ENCODE data around the gene SMS. TPM values are rescaled to one million over a fixed set of nuclear protein-coding genes. Genes with fewer than 3 reads are reported as not detected.

The SMS gene
- 104 TPM for polyA plus RNA-seq (2012; ENCODE audit: missing spikeins)

GRCh38 chrX:21940356-21940829 lies at the start of gene SMS:
SMS (plus strand) TSS chrX:21940709; CDS start chrX:21940825, 116 bp downstream.
- TF ChIP-seq TAF1 (IDR thresholded peaks at IDR 0.05; ENCODE audit: borderline replicate concordance, low read depth, low read length) (no peak), POLR2A (IDR thresholded peaks at IDR 0.05; ENCODE audit: low read depth, low read length) (peak; percentile 58; the same call in 1 of the 2 replicates)
- FAIRE-seq: peak; percentile 50
- DNase-seq (ENCODE audit: insufficient read length): peak; percentile 40

- FAIRE-seq (no peak), DNase-seq (ENCODE audit: insufficient read length) (no peak)
- TF ChIP-seq POLR2AphosphoS5 (IDR thresholded peaks at IDR 0.05; ENCODE audit: low read depth, low read length) (no peak), POLR2A (IDR thresholded peaks at IDR 0.05; ENCODE audit: low read depth, low read length) (no peak), TAF1 (IDR thresholded peaks at IDR 0.05; ENCODE audit: borderline replicate concordance, low read depth, low read length) (no peak)
Observed at GRCh38 chrX:21905313-21905712, 35.2 kb upstream of the SMS start.

- DNase-seq (ENCODE audit: insufficient read length) (no peak), FAIRE-seq (no peak)
- TF ChIP-seq TAF1 (IDR thresholded peaks at IDR 0.05; ENCODE audit: borderline replicate concordance, low read depth, low read length) (no peak), POLR2AphosphoS5 (IDR thresholded peaks at IDR 0.05; ENCODE audit: low read depth, low read length) (no peak), POLR2A (IDR thresholded peaks at IDR 0.05; ENCODE audit: low read depth, low read length) (no peak)
Observed at GRCh38 chrX:21905953-21906352, 34.6 kb upstream of the SMS start.

- FAIRE-seq (no peak), DNase-seq (ENCODE audit: insufficient read length) (no peak)
Observed at GRCh38 chrX:21907260-21907659, 33.2 kb upstream of the SMS start.

GRCh38 chrX:21911481-21911880 lies 29.0 kb upstream of the SMS start:
- DNase-seq (ENCODE audit: insufficient read length) (no peak), FAIRE-seq (no peak)
- no peak for TF ChIP-seq POLR2AphosphoS5 (IDR thresholded peaks at IDR 0.05; ENCODE audit: low read depth, low read length)
- no peak for TF ChIP-seq TAF1 (IDR thresholded peaks at IDR 0.05; ENCODE audit: borderline replicate concordance, low read depth, low read length)
- TF ChIP-seq POLR2A (IDR thresholded peaks at IDR 0.05; ENCODE audit: low read depth, low read length): no peak

More at GRCh38 chrX:21907260-21907659, 33.2 kb upstream of the SMS start:
- TF ChIP-seq TAF1 (IDR thresholded peaks at IDR 0.05; ENCODE audit: borderline replicate concordance, low read depth, low read length) (no peak), POLR2A (IDR thresholded peaks at IDR 0.05; ENCODE audit: low read depth, low read length) (no peak), POLR2AphosphoS5 (IDR thresholded peaks at IDR 0.05; ENCODE audit: low read depth, low read length) (no peak)

GRCh38 chrX:21912220-21912619 lies 28.3 kb upstream of the SMS start:
- no peak for FAIRE-seq
- TF ChIP-seq POLR2AphosphoS5 (IDR thresholded peaks at IDR 0.05; ENCODE audit: low read depth, low read length) (no peak), TAF1 (IDR thresholded peaks at IDR 0.05; ENCODE audit: borderline replicate concordance, low read depth, low read length) (no peak)

GRCh38 chrX:21912989-21913388 lies 27.5 kb upstream of the SMS start:
- no peak for DNase-seq (ENCODE audit: insufficient read length)
- TF ChIP-seq POLR2AphosphoS5 (IDR thresholded peaks at IDR 0.05; ENCODE audit: low read depth, low read length): no peak
- TF ChIP-seq POLR2A (IDR thresholded peaks at IDR 0.05; ENCODE audit: low read depth, low read length): no peak
- TF ChIP-seq TAF1 (IDR thresholded peaks at IDR 0.05; ENCODE audit: borderline replicate concordance, low read depth, low read length): no peak
- FAIRE-seq: no peak

More at GRCh38 chrX:21912220-21912619, 28.3 kb upstream of the SMS start:
- no peak for DNase-seq (ENCODE audit: insufficient read length)

GRCh38 chrX:21926116-21926515 lies 14.4 kb upstream of the SMS start:
- FAIRE-seq (no peak), DNase-seq (ENCODE audit: insufficient read length) (no peak)
- TF ChIP-seq POLR2AphosphoS5 (IDR thresholded peaks at IDR 0.05; ENCODE audit: low read depth, low read length) (no peak), POLR2A (IDR thresholded peaks at IDR 0.05; ENCODE audit: low read depth, low read length) (no peak), TAF1 (IDR thresholded peaks at IDR 0.05; ENCODE audit: borderline replicate concordance, low read depth, low read length) (no peak)

- FAIRE-seq: peak; percentile 57
- no peak for DNase-seq (ENCODE audit: insufficient read length)
- TF ChIP-seq POLR2A (IDR thresholded peaks at IDR 0.05; ENCODE audit: low read depth, low read length): no peak
- TF ChIP-seq POLR2AphosphoS5 (IDR thresholded peaks at IDR 0.05; ENCODE audit: low read depth, low read length): no peak
- no peak for TF ChIP-seq TAF1 (IDR thresholded peaks at IDR 0.05; ENCODE audit: borderline replicate concordance, low read depth, low read length)
Observed at GRCh38 chrX:21926527-21927278, 13.8 kb upstream of the SMS start.

- FAIRE-seq: no peak
- no peak for DNase-seq (ENCODE audit: insufficient read length)
- TF ChIP-seq POLR2AphosphoS5 (IDR thresholded peaks at IDR 0.05; ENCODE audit: low read depth, low read length): no peak
- TF ChIP-seq TAF1 (IDR thresholded peaks at IDR 0.05; ENCODE audit: borderline replicate concordance, low read depth, low read length): no peak
- no peak for TF ChIP-seq POLR2A (IDR thresholded peaks at IDR 0.05; ENCODE audit: low read depth, low read length)
Observed at GRCh38 chrX:21929209-21929608, 11.3 kb upstream of the SMS start.

GRCh38 chrX:21930986-21931385 lies 9.5 kb upstream of the SMS start:
- no peak for DNase-seq (ENCODE audit: insufficient read length)
- TF ChIP-seq POLR2A (IDR thresholded peaks at IDR 0.05; ENCODE audit: low read depth, low read length): no peak
- TF ChIP-seq POLR2AphosphoS5 (IDR thresholded peaks at IDR 0.05; ENCODE audit: low read depth, low read length): no peak
- no peak for TF ChIP-seq TAF1 (IDR thresholded peaks at IDR 0.05; ENCODE audit: borderline replicate concordance, low read depth, low read length)
- no peak for FAIRE-seq

Data from GM12892 (cell line).